Immature natural killer cell (primary cell): Measurements from ENCODE around the gene MRPL41. TPM values are rescaled to one million over a fixed set of nuclear protein-coding genes. Genes with fewer than 3 reads are reported as not detected.
A peak's percentile ranks its signal among the peaks of the same experiment; 100 is the strongest.
"Not testable (repeated sequence)": the region's sequence is repeated elsewhere in the genome, so short reads cannot be mapped to it uniquely, and the experiment has no call there.

ENCODE experiments used
- DNase-seq, 3 donors: peaks; one replicate each; pipeline ENCODE4 v3.0.0; 2022; ENCODE audit warnings: mixed read lengths in 1 of 3
- H3K27ac Mint-ChIP-seq, 6 donors: one replicate each; pipeline ENCODE4 v1.8.0; 2020; ENCODE audit warnings: mixed read lengths in 6 of 6, mild to moderate bottlenecking in 5 of 6, inconsistent platforms in 4 of 6, moderate library complexity in 3 of 6
- H3K27me3 Mint-ChIP-seq, 3 donors: one replicate each; pipeline ENCODE4 v1.8.0; 2020 to 2021; ENCODE audit warnings: low read depth in 3 of 3, mild to moderate bottlenecking in 3 of 3, mixed read lengths in 3 of 3, moderate library complexity in 3 of 3, inconsistent platforms in 1 of 3
- H3K36me3 Mint-ChIP-seq, 3 donors: one replicate each; pipeline ENCODE4 v1.8.0; 2020; ENCODE audit warnings: mixed read lengths in 3 of 3, inconsistent platforms in 2 of 3, mild to moderate bottlenecking in 2 of 3
- H3K4me1 Mint-ChIP-seq, 2 donors: one replicate each; pipeline ENCODE4 v1.8.0; 2020; ENCODE audit warnings: inconsistent platforms in 2 of 2, mild to moderate bottlenecking in 2 of 2, mixed read lengths in 2 of 2, moderate library complexity in 1 of 2
- H3K4me3 Mint-ChIP-seq, 5 donors: one replicate each; pipeline ENCODE4 v1.8.0; 2020; ENCODE audit warnings: mild to moderate bottlenecking in 5 of 5, mixed read lengths in 5 of 5, inconsistent platforms in 3 of 5, moderate library complexity in 3 of 5
- H3K9me3 Mint-ChIP-seq, 6 donors: one replicate each; pipeline ENCODE4 v1.8.0; 2020; ENCODE audit warnings: mild to moderate bottlenecking in 6 of 6, mixed read lengths in 6 of 6, inconsistent platforms in 4 of 6, moderate library complexity in 3 of 6
- polyA plus RNA-seq, 3 donors: library from polyadenylated mRNA; unstranded; fragments of 300-500 nt; fragmentation: Illumina TruSeq; gene quantifications; one replicate each; pipeline ENCODE4 v1.2.3, GENCODE V29; 2021

MRPL41 gene
- polyA plus RNA-seq, 3 donors from 2014 or later, result 27.2 to 87.7 (median 48.8) TPM

GRCh38 chr9:137532891-137533468 is 18.7 kb upstream of the MRPL41 start:
- not testable (repeated sequence) for H3K36me3 Mint-ChIP-seq, H3K9me3 Mint-ChIP-seq, H3K27me3 Mint-ChIP-seq, H3K27ac Mint-ChIP-seq, H3K4me3 Mint-ChIP-seq, DNase-seq
- peaks cover 24 to 29% of the 10 kb centered on the region in 2 donors for H3K4me1 Mint-ChIP-seq

DNA sequence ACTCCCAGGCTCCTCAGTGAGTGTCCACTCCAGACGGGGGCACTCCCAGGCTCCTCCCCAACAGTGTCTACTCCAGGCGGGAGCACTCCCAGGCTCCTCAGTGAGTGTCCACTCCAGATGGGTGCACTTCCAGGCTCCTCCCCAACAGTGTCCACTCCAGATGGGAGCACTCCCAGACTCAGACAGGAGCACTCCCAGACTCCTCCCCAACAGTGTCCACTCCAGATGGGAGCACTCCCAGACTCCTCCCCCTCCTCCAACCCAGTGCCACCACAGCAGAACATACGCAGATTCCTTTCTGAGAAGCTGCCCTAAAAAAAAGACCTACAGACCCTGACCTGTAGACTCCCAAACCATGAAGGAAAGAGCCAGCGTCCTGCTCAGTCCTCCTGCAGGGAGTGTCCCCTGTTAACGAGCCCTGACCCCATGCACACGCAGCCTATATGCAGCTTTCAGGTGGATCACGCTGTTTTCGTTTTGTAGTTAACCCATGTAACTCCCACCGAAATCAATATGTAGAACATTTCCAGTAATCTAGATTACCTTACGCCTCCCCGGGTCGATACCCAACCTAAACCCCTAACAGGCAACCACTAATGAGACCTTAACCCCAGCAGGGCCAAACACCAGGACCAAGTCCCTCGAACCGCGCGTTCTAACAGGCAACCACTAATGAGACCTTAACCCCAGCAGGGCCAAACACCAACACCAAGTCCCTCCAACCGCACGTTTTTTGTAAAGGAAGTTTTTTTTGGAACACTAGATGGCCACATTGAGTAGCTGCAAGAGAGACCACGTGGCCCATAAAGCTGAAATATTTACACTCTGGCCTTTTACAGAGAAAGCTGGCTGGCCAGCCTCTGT is 17.2 kb upstream of the MRPL41 start:
- DNase-seq, result peak in 1 of 3 donors; percentile 28
- H3K4me1 Mint-ChIP-seq, result peaks cover 24 to 29% of the 10 kb centered on the region in 2 donors

GRCh38 chr9:137535120-137535428 is 16.6 kb upstream of the MRPL41 start:
- no peak overlapping the region for H3K4me3 Mint-ChIP-seq
- peaks cover 0 to 4% (median 4%) of the 10 kb centered on the region in 3 donors for H3K27me3 Mint-ChIP-seq
- H3K9me3 Mint-ChIP-seq, result no peaks in the 10 kb centered on the region
- DNase-seq, result no peak
- H3K27ac Mint-ChIP-seq, result peak overlapping the region in 1 of 6 donors; percentile 25
- no peaks in the 10 kb centered on the region for H3K36me3 Mint-ChIP-seq
- H3K4me1 Mint-ChIP-seq, result peaks cover 24 to 29% of the 10 kb centered on the region in 2 donors

More for the DNA sequence above, 17.2 kb upstream of the MRPL41 start:
- no peak overlapping the region for H3K4me3 Mint-ChIP-seq
- H3K9me3 Mint-ChIP-seq, result no peaks in the 10 kb centered on the region
- no peaks in the 10 kb centered on the region for H3K36me3 Mint-ChIP-seq
- peaks cover 0 to 4% (median 4%) of the 10 kb centered on the region in 3 donors for H3K27me3 Mint-ChIP-seq
- H3K27ac Mint-ChIP-seq, result peak overlapping the region in 4 of 6 donors; percentile 25 to 63 (median 52)

GRCh38 chr9:137536594-137537131 is 15.0 kb upstream of the MRPL41 start:
- Mint-ChIP-seq H3K27ac (peak overlapping the region; percentile 16 to 78 (median 54)), H3K4me3 (peak overlapping the region in 1 of 5 donors; percentile 22), H3K4me1 (peaks cover 24 to 29% of the 10 kb centered on the region in 2 donors)
- H3K9me3 Mint-ChIP-seq, H3K36me3 Mint-ChIP-seq, H3K27me3 Mint-ChIP-seq, DNase-seq: not testable (repeated sequence)

- Mint-ChIP-seq H3K27me3 (peaks cover 0 to 4% (median 3%) of the 10 kb centered on the region in 3 donors), H3K4me3 (no peak overlapping the region), H3K27ac (no peak overlapping the region), H3K9me3 (no peaks in the 10 kb centered on the region), H3K4me1 (peaks cover 24 to 29% of the 10 kb centered on the region in 2 donors), H3K36me3 (no peaks in the 10 kb centered on the region)
- DNase-seq, result no peak
Measured at GRCh38 chr9:137538058-137538457, 13.6 kb upstream of the MRPL41 start.

GRCh38 chr9:137540536-137540935 is 11.1 kb upstream of the MRPL41 start:
- no peak for DNase-seq
- Mint-ChIP-seq H3K27ac (no peak overlapping the region), H3K4me3 (no peak overlapping the region), H3K27me3 (peaks cover 0 to 2% (median 0%) of the 10 kb centered on the region in 3 donors), H3K4me1 (peaks cover 15 to 19% of the 10 kb centered on the region in 2 donors), H3K36me3 (no peaks in the 10 kb centered on the region), H3K9me3 (no peaks in the 10 kb centered on the region)

- Mint-ChIP-seq H3K27ac (no peak overlapping the region), H3K4me1 (peaks cover 1 to 3% of the 10 kb centered on the region in 2 donors), H3K36me3 (no peaks in the 10 kb centered on the region), H3K9me3 (no peaks in the 10 kb centered on the region), H3K4me3 (no peak overlapping the region), H3K27me3 (peaks cover 0 to 2% (median 0%) of the 10 kb centered on the region in 3 donors)
- DNase-seq, result no peak
Measured at GRCh38 chr9:137542486-137542885, 9.2 kb upstream of the MRPL41 start.

- Mint-ChIP-seq H3K27ac (no peak overlapping the region), H3K36me3 (no peaks in the 10 kb centered on the region), H3K4me3 (no peak overlapping the region), H3K9me3 (no peaks in the 10 kb centered on the region), H3K4me1 (no peaks in the 10 kb centered on the region), H3K27me3 (peaks cover 0 to 2% (median 0%) of the 10 kb centered on the region in 3 donors)
- no peak for DNase-seq
Measured at GRCh38 chr9:137543237-137543963, 8.3 kb upstream of the MRPL41 start.

DNA sequence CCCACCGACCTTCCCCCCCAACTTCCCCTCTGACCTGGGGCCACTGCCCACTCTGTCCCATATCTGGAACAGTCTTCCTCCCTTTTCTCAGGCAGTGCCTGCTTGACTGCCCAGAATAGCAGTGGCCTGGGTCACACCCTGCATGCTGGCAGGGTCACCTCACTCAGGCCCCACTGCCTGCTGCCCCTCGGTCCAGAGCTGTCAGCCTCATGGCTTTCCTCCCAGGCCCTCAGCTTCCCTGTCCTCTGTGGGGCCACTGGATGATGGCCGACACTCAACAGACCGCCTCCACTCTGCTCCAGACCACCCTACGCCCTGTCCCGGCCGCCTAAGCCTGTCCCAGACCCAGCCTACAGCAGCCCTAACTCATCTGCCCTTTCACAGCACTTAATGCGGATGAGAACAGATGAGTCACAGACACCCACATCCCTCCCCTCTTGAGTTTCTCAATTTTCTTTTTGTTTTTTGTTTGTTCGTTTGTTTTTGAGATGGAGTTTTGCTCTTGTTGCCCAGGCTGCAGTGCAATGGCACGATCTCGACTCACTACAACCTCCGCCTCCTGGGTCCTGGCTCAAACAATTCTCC is 7.4 kb upstream of the MRPL41 start:
- H3K4me3 Mint-ChIP-seq, result no peak overlapping the region
- no peaks in the 10 kb centered on the region for H3K9me3 Mint-ChIP-seq
- peaks cover 0 to 2% (median 2%) of the 10 kb centered on the region in 3 donors for H3K27me3 Mint-ChIP-seq
- no peak for DNase-seq
- H3K27ac Mint-ChIP-seq, result no peak overlapping the region
- H3K36me3 Mint-ChIP-seq, result no peaks in the 10 kb centered on the region
- no peaks in the 10 kb centered on the region for H3K4me1 Mint-ChIP-seq

DNA sequence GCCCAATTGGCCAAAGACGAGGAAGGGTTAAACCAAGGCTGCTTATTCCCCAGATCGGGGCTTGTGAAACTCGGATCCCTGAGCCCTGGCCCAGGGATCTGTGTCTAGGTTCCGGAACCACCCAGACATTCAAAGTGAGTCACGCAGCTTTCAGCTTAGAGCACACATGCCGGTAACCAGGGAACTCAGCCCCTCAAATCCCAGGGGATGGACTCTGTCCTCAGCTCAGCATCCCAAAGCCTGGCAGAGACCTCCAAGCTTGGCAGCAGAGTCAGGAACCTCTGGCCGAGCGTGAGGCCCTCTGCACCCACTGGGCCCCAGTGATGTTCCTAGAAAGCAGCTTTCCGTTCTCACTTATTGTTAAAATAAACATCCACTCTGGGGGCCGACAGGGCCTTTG is 6.6 kb upstream of the MRPL41 start:
- Mint-ChIP-seq H3K4me3 (no peak overlapping the region), H3K4me1 (peaks cover 5% of the 10 kb centered on the region in 2 donors), H3K27ac (no peak overlapping the region), H3K9me3 (no peaks in the 10 kb centered on the region), H3K36me3 (no peaks in the 10 kb centered on the region), H3K27me3 (peaks cover 0 to 2% (median 2%) of the 10 kb centered on the region in 3 donors)
- DNase-seq, result no peak

DNA sequence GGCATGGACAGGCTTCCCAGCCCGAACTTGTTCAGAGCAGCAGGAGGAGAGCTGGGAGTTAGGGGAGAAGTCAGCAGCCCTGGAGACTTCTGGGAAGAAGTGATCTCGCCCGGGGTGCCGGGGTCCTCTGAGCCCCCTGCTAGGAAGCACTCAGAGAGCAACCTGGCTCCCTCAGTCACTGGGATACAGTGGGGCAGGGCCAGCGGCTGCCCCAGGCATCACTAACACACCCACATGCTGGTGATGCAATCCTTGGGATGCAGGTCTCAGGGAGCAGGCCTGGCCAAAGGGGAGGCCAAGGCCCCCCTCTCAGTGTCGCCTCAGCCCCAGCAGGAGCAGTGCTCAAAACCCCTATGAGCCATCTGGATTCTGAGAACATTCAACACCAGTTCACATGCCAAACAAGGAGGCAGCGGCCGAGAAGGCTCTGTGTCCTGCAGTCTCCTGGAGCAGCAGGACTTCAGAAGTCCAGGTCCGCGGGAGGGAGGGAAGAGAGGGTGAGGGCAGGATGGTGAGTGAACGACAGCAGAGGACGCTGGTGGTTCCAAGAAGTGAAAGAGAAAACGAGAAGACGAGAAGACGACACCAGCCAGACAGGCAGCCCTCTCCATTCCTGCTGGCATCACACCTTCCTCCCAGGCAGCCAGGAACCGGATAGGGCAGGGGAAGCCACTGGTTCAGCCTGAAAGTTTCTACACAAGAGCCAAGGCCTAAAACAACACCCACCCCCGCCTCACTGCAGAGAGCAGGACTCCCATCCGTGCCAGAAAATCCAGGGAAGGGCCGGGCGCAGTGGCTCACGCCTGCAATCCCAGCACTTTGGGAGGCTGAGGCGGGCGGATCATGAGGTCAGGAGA is 3.8 kb upstream of the MRPL41 start:
- no peak overlapping the region for H3K27ac Mint-ChIP-seq
- peaks cover 0 to 4% (median 2%) of the 10 kb centered on the region in 3 donors for H3K27me3 Mint-ChIP-seq
- no peak for DNase-seq
- peak overlapping the region in 1 of 5 donors; percentile 42 for H3K4me3 Mint-ChIP-seq
- no peaks in the 10 kb centered on the region for H3K36me3 Mint-ChIP-seq
- peaks cover 14 to 15% of the 10 kb centered on the region in 2 donors for H3K4me1 Mint-ChIP-seq
- H3K9me3 Mint-ChIP-seq, result no peaks in the 10 kb centered on the region

DNA sequence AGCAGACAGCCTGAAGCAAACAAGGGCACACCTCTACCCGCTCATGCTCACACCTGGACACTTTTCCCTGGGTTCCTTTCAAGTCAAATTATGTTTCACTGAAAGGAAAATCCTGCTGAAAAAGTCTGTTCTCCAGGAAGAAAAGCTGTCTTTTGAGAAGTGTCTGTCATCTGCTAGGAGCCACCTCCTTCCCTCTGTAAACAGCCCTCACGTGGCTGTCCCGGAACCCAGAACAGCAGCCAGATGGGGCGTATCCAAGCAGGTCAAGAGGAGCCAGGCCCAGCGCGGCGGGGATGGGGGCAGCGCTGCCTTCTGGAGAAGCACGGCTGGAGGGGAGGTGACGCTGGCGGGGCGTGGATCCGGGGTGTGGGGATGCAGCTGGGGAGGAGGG is 1.5 kb upstream of the MRPL41 start, which contains the start of gene PNPLA7:
Gene PNPLA7 (minus strand): TSS at position 172 of the 391 bp plus-strand sequence. CDS start 205 bp downstream, outside the sequence.
- DNase-seq, result peak in 1 of 3 donors; percentile 14
- H3K4me1 Mint-ChIP-seq, result peaks cover 14 to 15% of the 10 kb centered on the region in 2 donors
- H3K4me3 Mint-ChIP-seq, result peak within 1 kb of the TSS; percentile 85 to 91 (median 89)
- no peaks in the 10 kb centered on the region for H3K9me3 Mint-ChIP-seq
- peaks cover 2 to 3% (median 2%) of the 10 kb centered on the region in 3 donors for H3K27me3 Mint-ChIP-seq
- peak within 1 kb of the TSS in 5 of 6 donors; percentile 67 to 87 (median 80) for H3K27ac Mint-ChIP-seq
- H3K36me3 Mint-ChIP-seq, result peaks cover 0 to 5% (median 0%) of the 10 kb centered on the region in 3 donors

DNA sequence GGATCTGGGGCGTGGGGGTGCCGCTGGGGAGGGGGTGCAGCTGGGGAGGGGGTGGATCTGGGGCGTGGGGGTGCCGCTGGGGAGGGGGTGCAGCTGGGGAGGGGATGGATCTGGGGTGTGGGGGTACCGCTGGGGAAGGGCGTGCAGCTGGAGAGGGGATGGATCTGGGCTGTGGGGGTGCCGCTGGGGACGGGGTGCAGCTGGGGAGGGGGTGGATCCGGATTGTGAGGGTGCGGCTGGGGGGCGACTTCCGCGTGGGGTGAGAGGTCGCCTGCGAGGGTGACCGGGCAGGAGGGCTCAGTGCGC is 768 bp upstream of the MRPL41 start:
- peak overlapping the region; percentile 3 to 86 (median 42) for H3K4me3 Mint-ChIP-seq

More for the DNA sequence above, 768 bp upstream of the MRPL41 start:
- not testable (repeated sequence) for H3K36me3 Mint-ChIP-seq, DNase-seq, H3K27me3 Mint-ChIP-seq, H3K9me3 Mint-ChIP-seq
- H3K4me1 Mint-ChIP-seq, result peaks cover 14 to 15% of the 10 kb centered on the region in 2 donors
- peak overlapping the region in 1 of 6 donors; percentile 58 for H3K27ac Mint-ChIP-seq
